IMR-90 (cell line): ENCODE measurements around the gene RCCD1.
A peak's percentile ranks its signal among the peaks of the same experiment; 100 is the strongest.

Source experiments
- BHLHE40 ChIP-seq: fragments of 150-350 bp; IDR thresholded peaks from 2 replicates; pipeline ENCODE4 v1.6.1; 2016; ENCODE audit warnings: mild to moderate bottlenecking, low read depth, low read length
- CEBPB ChIP-seq: IDR thresholded peaks from 2 replicates; pipeline ENCODE4 v1.6.1; 2012; ENCODE audit warnings: low read depth, low read length, improper control_type of control experiment
- CHD1 ChIP-seq: IDR thresholded peaks from 2 replicates; pipeline ENCODE4 v1.6.1; 2012; ENCODE audit warnings: low read depth, low read length, improper control_type of control experiment
- FOS ChIP-seq: fragments of 150-350 bp; IDR thresholded peaks from 2 replicates; pipeline ENCODE4 v1.6.1; 2016; ENCODE audit warnings: low read depth, low read length
- MAFK ChIP-seq: IDR thresholded peaks from 2 replicates; pipeline ENCODE4 v1.6.1; 2012; ENCODE audit warnings: low read depth, low read length, improper control_type of control experiment
- MAZ ChIP-seq: IDR thresholded peaks from 2 replicates; pipeline ENCODE4 v1.6.1; 2012; ENCODE audit warnings: low read depth, mild to moderate bottlenecking, low read length, improper control_type of control experiment, moderate library complexity, borderline replicate concordance
- POLR2A ChIP-seq: IDR thresholded peaks from 2 replicates; pipeline ENCODE4 v1.6.1; 2012; ENCODE audit warnings: mild to moderate bottlenecking, low read depth, low read length
- RCOR1 ChIP-seq: IDR thresholded peaks from 2 replicates; pipeline ENCODE4 v1.6.1; 2012; ENCODE audit warnings: mild to moderate bottlenecking, low read length, improper control_type of control experiment; ENCODE audit not compliant: insufficient replicate concordance
- RFX5 ChIP-seq: IDR thresholded peaks from 2 replicates; pipeline ENCODE4 v1.8.0; 2012; ENCODE audit warnings: low read depth, mild to moderate bottlenecking, low read length, moderate library complexity
- SMC3 ChIP-seq: fragments of 150-350 bp; IDR thresholded peaks from 2 replicates; pipeline ENCODE4 v1.6.1; 2016; ENCODE audit warnings: low read depth, mild to moderate bottlenecking, antibody characterized with exemption, low read length, moderate library complexity
- TF ChIP-seq, protein P1 (sequence below): conservative IDR thresholded peaks from 2 replicates; pipeline ENCODE4 v1.5.1; 2012; ENCODE audit warnings: mild to moderate bottlenecking, low read depth, low read length, improper control_type of control experiment
- TF ChIP-seq, protein P2 (sequence below): fragments of 150-350 bp; IDR thresholded peaks from 2 replicates; pipeline ENCODE4 v1.6.1; 2017; ENCODE audit warnings: mild to moderate bottlenecking, antibody characterized with exemption, low read length, low read depth

DNA sequence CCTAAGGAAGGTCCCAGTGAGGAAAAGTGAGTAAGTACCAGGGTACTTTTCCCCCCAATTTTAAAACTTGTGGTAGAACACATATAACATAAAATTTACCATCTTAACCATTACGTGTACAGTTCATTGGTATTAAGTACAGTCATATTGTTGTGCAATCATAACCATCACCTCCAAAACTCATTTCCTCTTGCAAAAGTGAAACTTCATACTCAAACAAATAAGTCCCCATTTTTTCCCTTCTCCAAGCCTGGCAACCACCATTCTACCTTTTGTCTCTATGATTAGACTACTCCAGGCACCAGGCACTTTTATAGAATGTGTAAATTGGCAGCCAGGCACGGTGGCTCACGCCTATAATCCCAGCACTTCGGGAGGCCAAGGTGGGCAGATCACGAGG is 27.5 kb downstream of the RCCD1 start:
- TF ChIP-seq, protein P1, sequence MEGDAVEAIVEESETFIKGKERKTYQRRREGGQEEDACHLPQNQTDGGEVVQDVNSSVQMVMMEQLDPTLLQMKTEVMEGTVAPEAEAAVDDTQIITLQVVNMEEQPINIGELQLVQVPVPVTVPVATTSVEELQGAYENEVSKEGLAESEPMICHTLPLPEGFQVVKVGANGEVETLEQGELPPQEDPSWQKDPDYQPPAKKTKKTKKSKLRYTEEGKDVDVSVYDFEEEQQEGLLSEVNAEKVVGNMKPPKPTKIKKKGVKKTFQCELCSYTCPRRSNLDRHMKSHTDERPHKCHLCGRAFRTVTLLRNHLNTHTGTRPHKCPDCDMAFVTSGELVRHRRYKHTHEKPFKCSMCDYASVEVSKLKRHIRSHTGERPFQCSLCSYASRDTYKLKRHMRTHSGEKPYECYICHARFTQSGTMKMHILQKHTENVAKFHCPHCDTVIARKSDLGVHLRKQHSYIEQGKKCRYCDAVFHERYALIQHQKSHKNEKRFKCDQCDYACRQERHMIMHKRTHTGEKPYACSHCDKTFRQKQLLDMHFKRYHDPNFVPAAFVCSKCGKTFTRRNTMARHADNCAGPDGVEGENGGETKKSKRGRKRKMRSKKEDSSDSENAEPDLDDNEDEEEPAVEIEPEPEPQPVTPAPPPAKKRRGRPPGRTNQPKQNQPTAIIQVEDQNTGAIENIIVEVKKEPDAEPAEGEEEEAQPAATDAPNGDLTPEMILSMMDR, result no peak
- no peak for TF ChIP-seq MAFK
- TF ChIP-seq FOS, result no peak
- TF ChIP-seq BHLHE40, result no peak
- TF ChIP-seq CEBPB, result peak; percentile 97
- TF ChIP-seq POLR2A, result no peak
- TF ChIP-seq MAZ, result no peak
- no peak for TF ChIP-seq CHD1
- no peak for TF ChIP-seq RCOR1
- TF ChIP-seq, protein P2, sequence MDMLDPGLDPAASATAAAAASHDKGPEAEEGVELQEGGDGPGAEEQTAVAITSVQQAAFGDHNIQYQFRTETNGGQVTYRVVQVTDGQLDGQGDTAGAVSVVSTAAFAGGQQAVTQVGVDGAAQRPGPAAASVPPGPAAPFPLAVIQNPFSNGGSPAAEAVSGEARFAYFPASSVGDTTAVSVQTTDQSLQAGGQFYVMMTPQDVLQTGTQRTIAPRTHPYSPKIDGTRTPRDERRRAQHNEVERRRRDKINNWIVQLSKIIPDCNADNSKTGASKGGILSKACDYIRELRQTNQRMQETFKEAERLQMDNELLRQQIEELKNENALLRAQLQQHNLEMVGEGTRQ, result no peak
- no peak for TF ChIP-seq RFX5
- TF ChIP-seq SMC3, result no peak
